ENCODE measurements around the gene OR6C2.
"Not testable (repeated sequence)": the region's sequence is repeated elsewhere in the genome, so short reads cannot be mapped to it uniquely, and the experiment has no call there.

The OR6C2 gene

GRCh38 chr12:55416961-55417360 is 26.9 kb upstream of the OR6C2 start:
- no peak for TF ChIP-seq CTCF (conservative IDR thresholded peaks at IDR 0.05; ENCODE audit: control insufficient read depth, insufficient read depth, low read depth, low read length)
- no peak overlapping the region for H3K4me3 ChIP-seq (ENCODE audit: control insufficient read depth, low read depth, low read length)
- no peak for DNase-seq (ENCODE audit: low read depth)

GRCh38 chr12:55420307-55420962 is 23.4 kb upstream of the OR6C2 start:
- no peak for TF ChIP-seq CTCF (conservative IDR thresholded peaks at IDR 0.05; ENCODE audit: control insufficient read depth, insufficient read depth, low read depth, low read length)
- no peak for DNase-seq (ENCODE audit: low read depth)
- H3K4me3 ChIP-seq (ENCODE audit: control insufficient read depth, low read depth, low read length), result no peak overlapping the region

- TF ChIP-seq CTCF (conservative IDR thresholded peaks at IDR 0.05; ENCODE audit: control insufficient read depth, insufficient read depth, low read depth, low read length), result no peak
- H3K4me3 ChIP-seq (ENCODE audit: control insufficient read depth, low read depth, low read length), result no peak within 1 kb of the TSS
- no peak for DNase-seq (ENCODE audit: low read depth)
Measured at GRCh38 chr12:55425954-55426353, 17.9 kb upstream of the OR6C2 start, which contains the start of gene OR6C76. TSS of gene OR6C76 (plus strand) at chr12:55426254. CDS start at chr12:55426254, 0 bp downstream.

GRCh38 chr12:55428331-55429243 is 15.3 kb upstream of the OR6C2 start:
- no peak for DNase-seq (ENCODE audit: low read depth)
- H3K4me3 ChIP-seq (ENCODE audit: control insufficient read depth, low read depth, low read length), result no peak overlapping the region
- no peak for TF ChIP-seq CTCF (conservative IDR thresholded peaks at IDR 0.05; ENCODE audit: control insufficient read depth, insufficient read depth, low read depth, low read length)

- DNase-seq (ENCODE audit: low read depth), result not testable (repeated sequence)
Measured at GRCh38 chr12:55441233-55441632, 2.6 kb upstream of the OR6C2 start.

GRCh38 chr12:55445357-55445756 is 1.5 kb downstream of the OR6C2 start:
- TF ChIP-seq CTCF (conservative IDR thresholded peaks at IDR 0.05; ENCODE audit: control insufficient read depth, insufficient read depth, low read depth, low read length), result no peak
- DNase-seq (ENCODE audit: low read depth), result no peak
- no peak overlapping the region for H3K4me3 ChIP-seq (ENCODE audit: control insufficient read depth, low read depth, low read length)

More at GRCh38 chr12:55441233-55441632, 2.6 kb upstream of the OR6C2 start:
- H3K4me3 ChIP-seq (ENCODE audit: control insufficient read depth, low read depth, low read length), result not testable (repeated sequence)

- no peak for DNase-seq (ENCODE audit: low read depth)
- H3K4me3 ChIP-seq (ENCODE audit: control insufficient read depth, low read depth, low read length), result no peak overlapping the region
- TF ChIP-seq CTCF (conservative IDR thresholded peaks at IDR 0.05; ENCODE audit: control insufficient read depth, insufficient read depth, low read depth, low read length), result no peak
Measured at GRCh38 chr12:55446326-55446725, 2.5 kb downstream of the OR6C2 start.
